Uterus (tissue), 2 donors: Measurements from ENCODE around the gene GPN2.

Source experiments
- POLR2A ChIP-seq, 2 donors: fragments of 450-650 bp; IDR thresholded peaks; one replicate each; pipeline ENCODE4 v1.6.1; 2016; ENCODE audit warnings: antibody characterized with exemption in 2 of 2, mild to moderate bottlenecking in 1 of 2, moderate library complexity in 1 of 2
- TF ChIP-seq, protein P1 (sequence below), 4 experiments: fragments of 200-600 bp in 2 of 4; fragments of 450-650 bp in 2 of 4; sonication (generic) in 2 of 4; IDR thresholded peaks; one replicate each; pipeline ENCODE4 v1.5.1; 2016 to 2019; ENCODE audit warnings: antibody characterized with exemption in 4 of 4, mild to moderate bottlenecking in 2 of 4, moderate library complexity in 1 of 4

DNA sequence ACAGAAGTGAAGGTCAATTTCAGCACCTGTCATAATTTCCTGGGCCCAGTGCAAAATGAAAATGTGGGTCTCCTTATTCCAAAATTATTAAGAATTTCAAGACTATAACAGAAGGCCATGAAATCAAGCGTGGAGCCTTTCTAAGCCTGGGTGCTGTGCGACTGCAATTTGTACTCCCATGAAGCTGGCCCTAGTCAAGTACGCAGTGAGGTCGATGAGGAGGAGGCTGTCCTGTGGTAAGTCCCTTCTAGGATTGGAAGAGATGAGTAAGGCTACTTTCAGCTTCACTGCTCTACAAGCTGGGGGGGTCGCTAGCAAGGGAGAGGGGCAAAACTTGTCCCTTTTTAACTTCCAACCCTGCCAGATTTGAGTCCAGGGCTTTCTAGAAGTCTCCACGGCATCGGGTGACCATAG lies 31.1 kb upstream of the GPN2 start:
- TF ChIP-seq, protein P1, sequence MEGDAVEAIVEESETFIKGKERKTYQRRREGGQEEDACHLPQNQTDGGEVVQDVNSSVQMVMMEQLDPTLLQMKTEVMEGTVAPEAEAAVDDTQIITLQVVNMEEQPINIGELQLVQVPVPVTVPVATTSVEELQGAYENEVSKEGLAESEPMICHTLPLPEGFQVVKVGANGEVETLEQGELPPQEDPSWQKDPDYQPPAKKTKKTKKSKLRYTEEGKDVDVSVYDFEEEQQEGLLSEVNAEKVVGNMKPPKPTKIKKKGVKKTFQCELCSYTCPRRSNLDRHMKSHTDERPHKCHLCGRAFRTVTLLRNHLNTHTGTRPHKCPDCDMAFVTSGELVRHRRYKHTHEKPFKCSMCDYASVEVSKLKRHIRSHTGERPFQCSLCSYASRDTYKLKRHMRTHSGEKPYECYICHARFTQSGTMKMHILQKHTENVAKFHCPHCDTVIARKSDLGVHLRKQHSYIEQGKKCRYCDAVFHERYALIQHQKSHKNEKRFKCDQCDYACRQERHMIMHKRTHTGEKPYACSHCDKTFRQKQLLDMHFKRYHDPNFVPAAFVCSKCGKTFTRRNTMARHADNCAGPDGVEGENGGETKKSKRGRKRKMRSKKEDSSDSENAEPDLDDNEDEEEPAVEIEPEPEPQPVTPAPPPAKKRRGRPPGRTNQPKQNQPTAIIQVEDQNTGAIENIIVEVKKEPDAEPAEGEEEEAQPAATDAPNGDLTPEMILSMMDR (IDR thresholded peaks at IDR 0.05) = no peak
- TF ChIP-seq POLR2A (IDR thresholded peaks at IDR 0.05) = no peak
